OCI-LY7 (cell line): ENCODE data around the gene FOXE1. TPM values are rescaled to one million over a fixed set of nuclear protein-coding genes. Genes with fewer than 3 reads are reported as not detected.

Experiments used
- BruUV-seq: library from RNA; stranded (reverse); fragments of 400-500 nt; replicated peaks from 2 replicates; lab custom pipeline; 2021; lab: Mats Ljungman, UMichigan
- CTCF ChIA-PET: fragments of 300-600 bp; sonication (Branson Sonifier 250); formaldehyde crosslinking; loops from one replicate; lab custom pipeline; 2022; ENCODE audit warnings: antibody characterized with exemption; ENCODE audit not compliant: unreplicated experiment; lab: Charles Lee
- POLR2A ChIA-PET: fragments of 300-600 bp; sonication (Branson Sonifier 250); formaldehyde crosslinking; loops from one replicate; lab custom pipeline; 2022; ENCODE audit warnings: antibody characterized with exemption; lab: Charles Lee
- DNase-seq: peaks from one replicate; pipeline ENCODE4 v3.0.0-alpha.2; 2015; ENCODE audit warnings: low spot score
- H2AFZ ChIP-seq: fragments of 200-600 bp; sonication (generic), shearing (Covaris generic); 2 replicates; pipeline ENCODE4 v1.6.1; 2014; ENCODE audit warnings: mild to moderate bottlenecking, antibody characterized with exemption, low read length, moderate library complexity
- H3K27ac ChIP-seq: fragments of 200-600 bp; sonication (generic); 2 replicates; pipeline ENCODE4 v1.5.1; 2014; ENCODE audit warnings: mixed run types, low read depth, mild to moderate bottlenecking, moderate library complexity, low read length, inconsistent platforms; ENCODE audit not compliant: poor library complexity, severe bottlenecking
- H3K36me3 ChIP-seq: fragments of 200-600 bp; sonication (generic); 2 replicates; pipeline ENCODE4 v1.6.1; 2014; ENCODE audit warnings: mild to moderate bottlenecking, antibody characterized with exemption, low read length, moderate library complexity, mixed read lengths; ENCODE audit not compliant: insufficient read depth
- H3K4me1 ChIP-seq: fragments of 200-600 bp; sonication (generic); 2 replicates; pipeline ENCODE4 v1.5.1; 2014; ENCODE audit warnings: mild to moderate bottlenecking, low read length; ENCODE audit not compliant: insufficient read depth, poor library complexity, severe bottlenecking
- H3K4me2 ChIP-seq: fragments of 200-600 bp; sonication (generic); 2 replicates; pipeline ENCODE4 v1.6.1; 2014; ENCODE audit warnings: mild to moderate bottlenecking, low read length
- H3K4me3 ChIP-seq: fragments of 200-600 bp; sonication (generic); 2 replicates; pipeline ENCODE4 v1.5.1; 2014; ENCODE audit warnings: mild to moderate bottlenecking, low read depth, low read length; ENCODE audit not compliant: poor library complexity, severe bottlenecking
- H3K79me2 ChIP-seq: fragments of 200-600 bp; sonication (generic); 2 replicates; pipeline ENCODE4 v1.6.1; 2016; ENCODE audit warnings: low read depth, mild to moderate bottlenecking, low read length, moderate library complexity, mixed read lengths; ENCODE audit not compliant: insufficient read depth
- H3K9me2 ChIP-seq: fragments of 200-600 bp; sonication (generic); 2 replicates; pipeline ENCODE4 v1.6.1; 2016; ENCODE audit warnings: mild to moderate bottlenecking, low read length, mixed read lengths; ENCODE audit not compliant: insufficient read depth
- H3K9me3 ChIP-seq: fragments of 200-600 bp; sonication (generic); 2 replicates; pipeline ENCODE4 v1.6.1; 2014; ENCODE audit warnings: mild to moderate bottlenecking, mixed run types, low read length, mixed read lengths
- H4K20me1 ChIP-seq: fragments of 200-600 bp; sonication (generic); 2 replicates; pipeline ENCODE4 v1.6.1; 2014; ENCODE audit warnings: mild to moderate bottlenecking, antibody characterized with exemption, low read length, moderate library complexity, mixed read lengths; ENCODE audit not compliant: insufficient read depth
- EZH2phosphoT487 ChIP-seq: fragments of 200-600 bp; sonication (generic); IDR thresholded peaks from 2 replicates; pipeline ENCODE4 v1.6.1; 2018; ENCODE audit warnings: low read depth, borderline replicate concordance, mild to moderate bottlenecking, mixed run types, antibody characterized with exemption, low read length, moderate library complexity, mixed read lengths
- intact Hi-C: fragments of 100-400 bp; cut with micrococcal nuclease; formaldehyde crosslinking; loops from one replicate; pipeline ENCODE4 v1.10.0; 2022; ENCODE audit not compliant: unreplicated experiment
- total RNA-seq, 2 experiments: library from RNA; depleted of rRNA in 1 of 2; stranded (reverse); fragments of >200 nt in 1 of 2; shearing (Covaris generic) in 1 of 2; gene quantifications; 2 replicates each; pipeline ENCODE4 v1.2.3, GENCODE V29; 2014 to 2022
- TF ChIP-seq, protein P1 (sequence below): fragments of 200-600 bp; sonication (generic); conservative IDR thresholded peaks from 2 replicates; pipeline ENCODE4 v1.5.1; 2014; ENCODE audit warnings: mild to moderate bottlenecking, antibody characterized with exemption, low read length, moderate library complexity, mixed read lengths

The FOXE1 gene
- total RNA-seq, 2 experiments from 2014 or later = not detected

DNA sequence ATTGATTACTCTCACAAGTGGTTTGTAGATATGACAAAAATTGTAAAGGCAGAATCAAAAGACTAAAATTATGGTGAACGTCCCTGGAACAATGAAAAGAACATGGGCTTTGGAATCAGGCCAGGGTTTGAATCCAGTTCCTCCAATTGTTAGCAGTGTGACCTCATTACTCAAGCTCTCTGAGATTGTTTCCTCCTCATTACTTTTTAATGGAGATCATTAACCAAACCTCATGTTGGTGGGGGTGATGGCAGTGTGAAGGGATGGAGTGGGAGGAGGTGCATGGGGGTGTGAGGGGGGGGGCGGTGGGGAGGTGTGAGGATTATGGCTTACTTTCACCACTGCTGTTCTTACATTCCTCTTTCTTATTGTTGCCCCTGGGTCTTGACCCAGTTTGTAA lies 44.1 kb upstream of the FOXE1 start:
- CTCF ChIA-PET = no interaction called here
- H3K9me2 ChIP-seq = no peaks in the 10 kb centered on the region
- H3K4me2 ChIP-seq = no peak overlapping the region
- H3K4me3 ChIP-seq = no peak overlapping the region
- H3K27ac ChIP-seq = no peak overlapping the region
- POLR2A ChIA-PET = no interaction called here
- BruUV-seq = no TSS peak
- no peaks in the 10 kb centered on the region for H3K79me2 ChIP-seq
- H3K36me3 ChIP-seq = no peaks in the 10 kb centered on the region
- H3K9me3 ChIP-seq = 0 out of 2 replicates have a peak, but pooled peaks cover 5% of the 10 kb centered on the region
- TF ChIP-seq, protein P1, sequence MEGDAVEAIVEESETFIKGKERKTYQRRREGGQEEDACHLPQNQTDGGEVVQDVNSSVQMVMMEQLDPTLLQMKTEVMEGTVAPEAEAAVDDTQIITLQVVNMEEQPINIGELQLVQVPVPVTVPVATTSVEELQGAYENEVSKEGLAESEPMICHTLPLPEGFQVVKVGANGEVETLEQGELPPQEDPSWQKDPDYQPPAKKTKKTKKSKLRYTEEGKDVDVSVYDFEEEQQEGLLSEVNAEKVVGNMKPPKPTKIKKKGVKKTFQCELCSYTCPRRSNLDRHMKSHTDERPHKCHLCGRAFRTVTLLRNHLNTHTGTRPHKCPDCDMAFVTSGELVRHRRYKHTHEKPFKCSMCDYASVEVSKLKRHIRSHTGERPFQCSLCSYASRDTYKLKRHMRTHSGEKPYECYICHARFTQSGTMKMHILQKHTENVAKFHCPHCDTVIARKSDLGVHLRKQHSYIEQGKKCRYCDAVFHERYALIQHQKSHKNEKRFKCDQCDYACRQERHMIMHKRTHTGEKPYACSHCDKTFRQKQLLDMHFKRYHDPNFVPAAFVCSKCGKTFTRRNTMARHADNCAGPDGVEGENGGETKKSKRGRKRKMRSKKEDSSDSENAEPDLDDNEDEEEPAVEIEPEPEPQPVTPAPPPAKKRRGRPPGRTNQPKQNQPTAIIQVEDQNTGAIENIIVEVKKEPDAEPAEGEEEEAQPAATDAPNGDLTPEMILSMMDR = no peak
- TF ChIP-seq EZH2phosphoT487 = no peak
- H2AFZ ChIP-seq = no peak overlapping the region
- no peaks in the 10 kb centered on the region for H4K20me1 ChIP-seq
- intact Hi-C loops = no loop called here
- DNase-seq = no peak
- peaks cover 1% of the 10 kb centered on the region for H3K4me1 ChIP-seq

DNA sequence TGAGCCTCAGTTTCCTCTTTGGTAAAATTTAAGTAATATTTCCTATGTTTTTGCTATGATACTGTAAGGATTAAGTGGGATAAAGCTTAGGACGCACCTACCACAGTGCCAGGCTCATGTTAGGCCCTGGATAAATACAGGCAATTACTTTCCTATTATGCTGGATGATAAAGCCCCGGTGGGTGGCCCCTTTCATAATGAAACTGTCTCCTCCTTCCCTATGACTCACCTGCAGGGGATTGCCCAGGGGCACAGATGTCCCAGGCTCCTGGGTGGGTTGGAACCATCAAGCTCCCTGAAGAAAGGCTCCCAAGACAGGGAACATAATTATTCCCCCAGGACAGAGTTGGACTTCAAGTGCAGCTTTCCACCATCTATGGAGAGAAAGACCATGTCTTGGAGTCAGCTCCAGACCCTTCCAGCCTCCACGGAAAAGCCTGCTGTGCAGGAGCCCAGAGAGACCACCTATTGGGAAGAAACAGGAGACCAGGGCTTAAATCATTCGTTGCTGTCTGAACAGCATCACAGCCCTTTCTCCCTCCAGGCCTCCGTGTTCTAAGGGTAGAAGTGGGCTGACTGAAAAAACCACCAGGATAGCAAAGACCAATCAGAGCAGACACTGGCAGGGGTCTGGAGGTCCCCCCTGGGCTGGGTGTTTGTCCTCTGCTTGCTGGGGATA lies 43.2 kb upstream of the FOXE1 start:
- H2AFZ ChIP-seq = no peak overlapping the region
- H3K9me2 ChIP-seq = no peaks in the 10 kb centered on the region
- no peak for DNase-seq
- no peak overlapping the region for H3K4me3 ChIP-seq
- BruUV-seq = no TSS peak
- 0 out of 2 replicates have a peak, but pooled peaks cover 5% of the 10 kb centered on the region for H3K9me3 ChIP-seq
- H3K4me1 ChIP-seq = no peaks in the 10 kb centered on the region
- TF ChIP-seq EZH2phosphoT487 = no peak
- TF ChIP-seq, protein P1 = no peak
- H3K27ac ChIP-seq = no peak overlapping the region
- no peaks in the 10 kb centered on the region for H4K20me1 ChIP-seq
- intact Hi-C loops = no loop called here
- CTCF ChIA-PET = no interaction called here
- no peaks in the 10 kb centered on the region for H3K79me2 ChIP-seq
- POLR2A ChIA-PET = no interaction called here
- H3K36me3 ChIP-seq = no peaks in the 10 kb centered on the region
- H3K4me2 ChIP-seq = no peak overlapping the region

DNA sequence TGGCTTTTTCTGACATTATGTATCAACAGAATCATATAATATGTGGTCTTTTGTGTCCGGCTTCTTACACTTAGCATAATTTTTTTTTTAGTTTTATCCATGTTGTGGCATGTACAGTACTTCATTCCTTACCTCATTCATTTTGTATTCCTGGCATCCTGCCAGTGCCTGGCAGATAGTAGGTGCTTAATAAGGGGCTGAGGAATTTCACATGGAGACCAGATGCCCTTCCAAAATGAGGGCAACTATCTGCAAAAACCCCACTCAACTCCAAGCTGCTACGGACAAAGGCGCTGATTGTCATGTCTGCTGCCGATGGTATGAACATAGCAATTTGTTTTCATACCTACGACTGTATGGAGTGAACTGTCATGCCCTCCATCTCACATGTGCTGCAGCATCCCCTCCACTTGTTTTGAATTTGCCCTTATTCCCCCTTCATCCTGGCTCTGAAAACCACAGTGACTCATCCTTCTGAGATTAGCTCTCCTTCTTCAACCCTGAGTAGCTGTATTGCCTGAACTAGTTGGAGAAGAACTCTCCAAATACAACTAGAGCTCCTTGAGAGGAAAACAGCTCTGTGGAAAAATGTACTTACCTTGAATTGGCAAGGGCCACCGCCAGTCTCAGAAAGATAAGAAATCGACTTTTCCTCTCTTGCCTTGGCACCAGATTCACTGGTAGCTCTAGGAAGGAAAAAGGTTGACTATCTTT lies 41.3 kb upstream of the FOXE1 start:
- Histone ChIP-seq H2AFZ (no peak overlapping the region), H3K79me2 (no peaks in the 10 kb centered on the region), H3K4me3 (no peak overlapping the region), H3K27ac (no peak overlapping the region), H3K9me3 (0 out of 2 replicates have a peak, but pooled peaks cover 5% of the 10 kb centered on the region), H4K20me1 (no peaks in the 10 kb centered on the region), H3K4me1 (no peaks in the 10 kb centered on the region), H3K9me2 (no peaks in the 10 kb centered on the region), H3K36me3 (no peaks in the 10 kb centered on the region), H3K4me2 (no peak overlapping the region)
- POLR2A ChIA-PET = no interaction called here
- intact Hi-C loops = no loop called here
- BruUV-seq = no TSS peak
- CTCF ChIA-PET = no interaction called here
- no peak for DNase-seq
- TF ChIP-seq, protein P1 = no peak
- TF ChIP-seq EZH2phosphoT487 = no peak
